KMS-11 (cell line): Measurements from ENCODE around the gene PRKCH.

Experiments used
- H2AFZ ChIP-seq: fragments of 200-600 bp; sonication (generic); 2 replicates; pipeline ENCODE4 v1.6.1; 2016; ENCODE audit warnings: antibody characterized with exemption, mixed run types, low read depth
- H3K27ac ChIP-seq: fragments of 200-600 bp; sonication (generic); 2 replicates; pipeline ENCODE4 v1.6.1; 2016; ENCODE audit warnings: mild to moderate bottlenecking, mixed run types
- H3K27me3 ChIP-seq: fragments of 200-600 bp; sonication (generic); 2 replicates; pipeline ENCODE4 v1.6.1; 2017; ENCODE audit warnings: mild to moderate bottlenecking, low read depth, mixed run types, moderate library complexity; ENCODE audit not compliant: insufficient read depth
- H3K36me3 ChIP-seq: fragments of 200-600 bp; sonication (generic); 2 replicates; pipeline ENCODE4 v1.6.1; 2017; ENCODE audit warnings: mild to moderate bottlenecking, mixed run types; ENCODE audit not compliant: insufficient read depth
- H3K4me1 ChIP-seq: fragments of 200-600 bp; sonication (generic); 2 replicates; pipeline ENCODE4 v1.6.1; 2016; ENCODE audit warnings: mild to moderate bottlenecking, low read depth, mixed run types; ENCODE audit not compliant: poor library complexity, severe bottlenecking
- H3K4me2 ChIP-seq: fragments of 200-600 bp; sonication (generic); 2 replicates; pipeline ENCODE4 v1.7.0; 2016; ENCODE audit warnings: mild to moderate bottlenecking, mixed run types
- H3K4me3 ChIP-seq: fragments of 200-600 bp; sonication (generic); IDR thresholded peaks from 2 replicates; pipeline ENCODE4 v1.6.1; 2017; ENCODE audit warnings: low read depth, low read length, mixed read lengths; ENCODE audit not compliant: insufficient read depth
- H3K79me2 ChIP-seq: fragments of 200-600 bp; sonication (generic); 2 replicates; pipeline ENCODE4 v1.6.1; 2016; ENCODE audit warnings: low read depth, mixed run types; ENCODE audit not compliant: insufficient read depth
- H3K9ac ChIP-seq: fragments of 200-600 bp; sonication (generic); 2 replicates; pipeline ENCODE4 v1.6.1; 2016; ENCODE audit warnings: mild to moderate bottlenecking, mixed run types
- H4K20me1 ChIP-seq: fragments of 200-600 bp; sonication (generic); 2 replicates; pipeline ENCODE4 v1.6.1; 2016; ENCODE audit warnings: mild to moderate bottlenecking, mixed run types; ENCODE audit not compliant: insufficient read depth
- CTCF ChIP-seq: fragments of 200-600 bp; sonication (generic); conservative IDR thresholded peaks from 2 replicates; pipeline ENCODE4 v1.6.1; 2017; ENCODE audit warnings: low read depth, mild to moderate bottlenecking, antibody characterized with exemption, low read length, moderate library complexity, mixed read lengths

The PRKCH gene

GRCh38 chr14:61493239-61493638 lies 171.9 kb downstream of the PRKCH start:
- Histone ChIP-seq H3K27me3 (no peaks in the 10 kb centered on the region), H3K4me1 (no peaks in the 10 kb centered on the region), H3K4me3 (no peak overlapping the region), H3K36me3 (no peaks in the 10 kb centered on the region), H3K79me2 (no peaks in the 10 kb centered on the region), H3K9ac (no peak overlapping the region), H4K20me1 (no peaks in the 10 kb centered on the region), H2AFZ (no peak overlapping the region), H3K27ac (no peak overlapping the region), H3K4me2 (no peak overlapping the region)
- no peak for TF ChIP-seq CTCF

GRCh38 chr14:61494018-61494417 lies 172.6 kb downstream of the PRKCH start:
- no peaks in the 10 kb centered on the region for H3K36me3 ChIP-seq
- no peaks in the 10 kb centered on the region for H3K27me3 ChIP-seq
- H3K27ac ChIP-seq = no peak overlapping the region
- H2AFZ ChIP-seq = no peak overlapping the region
- no peaks in the 10 kb centered on the region for H3K4me1 ChIP-seq
- no peaks in the 10 kb centered on the region for H3K79me2 ChIP-seq
- no peak overlapping the region for H3K4me3 ChIP-seq
- no peak overlapping the region for H3K4me2 ChIP-seq
- H3K9ac ChIP-seq = no peak overlapping the region
- H4K20me1 ChIP-seq = no peaks in the 10 kb centered on the region
- TF ChIP-seq CTCF = no peak

- Histone ChIP-seq H3K79me2 (no peaks in the 10 kb centered on the region), H3K9ac (no peak overlapping the region), H3K4me2 (no peak overlapping the region), H3K36me3 (no peaks in the 10 kb centered on the region), H3K4me3 (no peak overlapping the region), H3K27me3 (no peaks in the 10 kb centered on the region), H3K27ac (no peak overlapping the region), H3K4me1 (no peaks in the 10 kb centered on the region), H4K20me1 (no peaks in the 10 kb centered on the region), H2AFZ (no peak overlapping the region)
- no peak for TF ChIP-seq CTCF
Measured at GRCh38 chr14:61495809-61496208, 174.4 kb downstream of the PRKCH start.

- Histone ChIP-seq H3K36me3 (no peaks in the 10 kb centered on the region), H2AFZ (no peak overlapping the region), H3K27me3 (no peaks in the 10 kb centered on the region), H3K79me2 (no peaks in the 10 kb centered on the region), H3K4me3 (no peak overlapping the region), H4K20me1 (no peaks in the 10 kb centered on the region), H3K9ac (no peak overlapping the region), H3K27ac (no peak overlapping the region), H3K4me2 (no peak overlapping the region), H3K4me1 (no peaks in the 10 kb centered on the region)
- TF ChIP-seq CTCF = no peak
Measured at GRCh38 chr14:61498303-61498702, 176.9 kb downstream of the PRKCH start.

GRCh38 chr14:61498811-61499210 lies 177.4 kb downstream of the PRKCH start:
- H3K79me2 ChIP-seq = no peaks in the 10 kb centered on the region
- H3K36me3 ChIP-seq = no peaks in the 10 kb centered on the region
- H3K27me3 ChIP-seq = no peaks in the 10 kb centered on the region
- no peak overlapping the region for H2AFZ ChIP-seq
- no peak overlapping the region for H3K27ac ChIP-seq
- no peak overlapping the region for H3K4me3 ChIP-seq
- no peak for TF ChIP-seq CTCF
- H3K9ac ChIP-seq = no peak overlapping the region
- no peaks in the 10 kb centered on the region for H3K4me1 ChIP-seq
- H3K4me2 ChIP-seq = no peak overlapping the region
- no peaks in the 10 kb centered on the region for H4K20me1 ChIP-seq
